HG02610 (cell line): ENCODE data around the gene CABP4.
"Not testable (repeated sequence)": the region's sequence is repeated elsewhere in the genome, so short reads cannot be mapped to it uniquely, and the experiment has no call there.

Experiments
- ATAC-seq: cut with Tn5 transposase; IDR thresholded peaks from one replicate; pipeline ENCODE4 v1.9.1; 2021; ENCODE audit warnings: mild to moderate bottlenecking, moderate library complexity; ENCODE audit not compliant: unreplicated experiment

CABP4 gene

DNA sequence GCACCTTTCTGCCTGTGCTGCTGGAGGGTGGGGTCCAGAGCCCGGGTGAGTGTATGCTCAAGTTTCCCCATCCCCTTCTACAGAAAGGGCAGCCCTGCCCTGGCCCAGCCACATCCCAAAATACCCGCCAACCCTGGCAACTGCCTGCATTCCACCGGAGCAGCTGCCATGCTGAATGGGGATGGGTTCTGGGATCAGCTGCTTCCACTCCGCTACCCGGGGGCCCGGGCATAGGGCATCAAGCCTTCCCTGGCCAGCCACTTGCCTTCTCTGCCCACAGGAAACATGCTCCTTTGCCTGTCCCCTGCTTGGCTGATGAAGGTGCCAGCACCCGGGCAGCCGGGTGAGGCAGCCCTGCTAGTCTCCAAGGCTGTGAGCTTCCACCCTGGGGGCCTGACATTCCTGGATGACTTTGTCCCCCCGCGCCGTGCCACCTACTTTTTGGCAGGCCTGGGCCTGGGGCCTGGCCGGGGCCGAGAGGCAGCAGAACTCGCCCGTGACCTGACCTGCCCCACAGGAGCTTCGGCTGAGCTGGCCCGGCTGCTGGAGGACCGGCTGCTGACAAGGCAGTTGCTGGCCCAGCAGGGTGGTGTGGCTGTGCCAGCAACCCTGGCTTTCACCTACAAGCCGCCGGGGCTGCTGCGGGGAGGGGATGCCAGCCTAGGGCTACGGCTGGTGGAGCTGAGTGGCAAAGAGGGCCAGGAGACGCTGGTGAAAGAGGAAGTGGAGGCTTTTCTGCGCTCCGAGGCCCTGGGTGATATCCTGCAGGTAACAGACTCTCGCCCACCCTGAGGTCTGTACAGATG, 36.5 kb upstream of the CABP4 start:
- ATAC-seq, result no peak

DNA sequence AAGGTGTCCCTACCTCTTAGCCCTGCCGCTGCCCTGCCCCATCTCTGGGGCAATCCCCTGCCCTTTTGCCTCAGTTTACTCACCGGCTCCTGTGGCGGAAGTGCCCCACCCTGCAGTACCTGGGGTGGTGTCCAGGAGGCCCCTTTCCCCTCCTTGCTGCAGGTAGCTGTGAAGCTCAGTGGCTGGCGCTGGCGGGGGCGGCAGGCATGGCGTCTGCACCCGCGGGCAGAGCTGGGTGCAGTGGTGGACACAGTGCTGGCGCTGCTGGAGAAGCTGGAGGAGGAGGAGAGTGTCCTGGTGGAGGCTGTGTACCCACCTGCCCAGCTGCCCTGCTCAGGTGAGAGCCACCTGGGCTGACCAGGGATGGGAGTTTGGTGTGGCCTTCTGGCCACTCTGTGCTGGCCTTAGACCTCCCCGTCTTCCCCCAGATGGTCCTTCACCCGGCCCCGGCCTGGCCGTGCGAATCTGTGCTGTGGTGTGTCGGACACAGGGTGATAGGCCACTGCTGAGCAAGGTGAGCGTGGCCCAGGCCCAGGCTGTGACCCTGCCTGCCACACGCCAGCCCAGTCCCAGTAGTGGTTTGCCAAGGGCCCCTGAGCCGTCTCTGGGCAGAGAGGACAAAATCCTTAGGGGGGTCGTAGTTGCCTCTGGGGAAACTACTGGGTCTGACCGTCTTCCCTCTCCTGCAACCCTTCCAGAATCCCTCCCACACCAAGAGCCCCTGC, 35.7 kb upstream of the CABP4 start:
- no peak for ATAC-seq

DNA sequence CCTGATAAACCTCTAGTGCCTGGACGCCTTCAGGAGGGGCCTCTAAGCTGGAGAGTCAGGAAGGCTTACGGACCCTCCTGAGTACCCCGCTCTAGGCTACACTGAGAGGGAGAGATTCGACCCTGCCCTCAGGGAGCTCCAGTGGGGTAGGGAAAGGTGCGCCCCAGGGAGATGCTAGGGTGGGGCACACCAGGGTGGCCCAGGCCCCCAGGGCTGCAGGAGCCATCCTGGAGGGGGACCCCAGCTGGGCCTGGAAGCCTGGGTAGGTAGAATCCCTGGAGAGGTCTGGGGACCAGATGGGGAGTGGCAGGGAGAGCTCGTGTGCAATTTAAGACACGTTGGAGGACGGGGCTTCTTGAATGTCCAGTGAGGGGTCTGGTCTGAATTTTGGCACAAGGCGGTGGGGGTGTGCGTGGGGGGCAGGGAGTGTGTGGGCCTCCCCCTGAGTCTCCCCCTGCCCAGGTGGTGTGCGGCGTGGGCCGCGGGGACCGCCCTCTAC, 35.0 kb upstream of the CABP4 start:
- no peak for ATAC-seq

DNA sequence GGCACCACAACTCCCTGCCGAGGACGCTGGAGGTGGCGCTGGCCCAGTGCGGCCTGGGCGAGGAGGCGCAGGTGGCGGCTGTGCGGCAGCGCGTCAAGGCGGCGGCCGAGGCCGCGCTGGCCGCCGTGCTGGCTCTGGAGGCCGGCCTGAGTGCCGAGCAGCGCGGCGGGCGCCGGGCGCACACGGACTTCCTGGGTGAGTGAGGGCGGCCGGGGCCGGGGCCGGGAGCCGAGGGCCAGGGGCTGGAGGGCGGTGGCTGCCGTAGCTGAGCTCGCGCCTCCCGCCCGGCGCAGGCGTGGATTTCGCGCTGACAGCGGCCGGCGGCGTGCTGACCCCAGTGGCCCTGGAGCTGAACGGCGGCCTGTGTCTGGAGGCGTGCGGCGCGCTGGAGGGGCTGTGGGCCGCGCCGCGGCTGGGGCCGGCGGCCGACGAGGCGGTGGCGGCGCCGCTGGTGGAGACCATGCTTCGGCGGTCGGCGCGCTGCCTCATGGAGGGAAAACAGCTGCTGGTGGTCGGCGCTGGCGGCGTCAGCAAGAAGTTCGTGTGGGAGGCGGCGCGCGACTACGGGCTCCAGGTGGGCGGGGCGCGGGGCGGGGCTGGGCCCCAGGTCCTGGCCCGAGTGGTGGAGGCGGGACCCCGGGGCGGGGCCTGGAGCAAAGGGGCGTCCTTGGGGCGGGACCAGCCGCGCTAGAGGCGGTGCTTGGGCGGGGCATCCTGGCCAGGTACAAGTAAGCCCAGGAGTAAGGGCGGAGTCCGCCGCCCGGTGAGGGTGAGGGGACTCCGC, 34.3 kb upstream of the CABP4 start:
- ATAC-seq, result peak; percentile 84

DNA sequence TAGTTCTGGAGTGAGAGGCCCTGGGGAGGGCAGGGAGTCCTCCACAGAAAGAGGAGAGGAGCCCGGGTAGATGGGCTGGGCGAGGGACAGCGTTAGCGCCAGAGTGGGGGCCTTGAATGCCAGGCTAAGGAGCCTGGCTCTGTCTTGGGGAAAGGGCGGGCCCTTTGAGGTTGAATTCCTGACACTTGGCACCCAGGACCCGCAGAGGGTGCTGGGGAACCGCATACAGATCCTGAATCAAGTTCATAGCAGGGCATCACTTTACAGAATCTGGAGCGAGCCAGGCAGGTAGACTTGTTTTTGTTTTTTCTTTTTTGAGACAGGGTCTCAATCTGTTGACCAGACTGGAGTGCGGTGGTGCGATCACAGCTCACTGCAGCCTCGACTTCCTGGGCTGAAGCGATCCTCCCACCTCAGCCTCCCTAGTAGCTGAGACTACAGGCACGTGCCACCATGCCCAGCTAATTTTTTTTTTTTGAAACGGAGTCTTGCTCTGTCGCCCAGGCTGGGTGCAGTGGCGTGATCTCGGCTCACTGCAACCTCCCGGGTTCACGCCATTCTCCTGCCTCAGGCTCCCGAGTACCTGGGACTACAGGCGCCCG, 33.6 kb upstream of the CABP4 start:
- ATAC-seq, result no peak

DNA sequence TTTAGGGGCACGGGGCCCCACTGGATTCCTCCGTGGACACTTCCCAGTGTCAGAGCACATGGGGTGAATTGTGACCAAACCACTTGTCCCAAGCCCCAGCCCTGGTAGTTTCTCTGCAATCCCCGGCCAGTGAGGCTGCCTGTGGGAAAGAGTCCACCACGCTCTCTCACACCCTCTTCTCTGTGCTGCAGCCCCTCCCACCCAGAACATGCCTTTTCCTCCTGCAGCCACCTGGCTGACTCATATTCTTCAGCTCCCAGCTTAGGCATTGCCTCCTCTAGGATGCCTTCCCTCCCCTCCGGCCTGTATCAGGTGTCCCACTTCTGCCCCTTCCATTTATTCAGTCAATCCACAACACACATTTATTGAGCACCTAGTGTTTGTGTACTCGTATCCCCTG, 32.3 kb upstream of the CABP4 start:
- no peak for ATAC-seq

DNA sequence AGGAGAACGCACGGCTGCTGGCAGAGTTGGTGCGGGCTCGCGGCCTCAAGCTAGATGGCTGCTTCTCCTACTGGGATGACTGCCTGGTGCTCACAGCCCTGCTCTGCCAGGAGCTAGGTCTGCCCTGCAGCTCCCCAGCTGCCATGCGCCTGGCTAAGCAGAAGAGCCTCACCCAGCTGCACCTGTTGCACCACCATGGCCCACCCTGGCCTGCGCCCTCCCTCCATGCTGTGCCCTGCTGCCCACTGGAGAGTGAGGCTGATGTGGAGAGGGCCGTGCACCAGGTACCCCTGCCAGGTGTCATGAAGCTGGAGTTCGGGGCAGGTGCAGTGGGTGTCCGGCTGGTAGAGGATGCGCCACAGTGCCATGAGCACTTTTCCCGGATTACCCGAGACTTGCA, 31.7 kb upstream of the CABP4 start:
- no peak for ATAC-seq

DNA sequence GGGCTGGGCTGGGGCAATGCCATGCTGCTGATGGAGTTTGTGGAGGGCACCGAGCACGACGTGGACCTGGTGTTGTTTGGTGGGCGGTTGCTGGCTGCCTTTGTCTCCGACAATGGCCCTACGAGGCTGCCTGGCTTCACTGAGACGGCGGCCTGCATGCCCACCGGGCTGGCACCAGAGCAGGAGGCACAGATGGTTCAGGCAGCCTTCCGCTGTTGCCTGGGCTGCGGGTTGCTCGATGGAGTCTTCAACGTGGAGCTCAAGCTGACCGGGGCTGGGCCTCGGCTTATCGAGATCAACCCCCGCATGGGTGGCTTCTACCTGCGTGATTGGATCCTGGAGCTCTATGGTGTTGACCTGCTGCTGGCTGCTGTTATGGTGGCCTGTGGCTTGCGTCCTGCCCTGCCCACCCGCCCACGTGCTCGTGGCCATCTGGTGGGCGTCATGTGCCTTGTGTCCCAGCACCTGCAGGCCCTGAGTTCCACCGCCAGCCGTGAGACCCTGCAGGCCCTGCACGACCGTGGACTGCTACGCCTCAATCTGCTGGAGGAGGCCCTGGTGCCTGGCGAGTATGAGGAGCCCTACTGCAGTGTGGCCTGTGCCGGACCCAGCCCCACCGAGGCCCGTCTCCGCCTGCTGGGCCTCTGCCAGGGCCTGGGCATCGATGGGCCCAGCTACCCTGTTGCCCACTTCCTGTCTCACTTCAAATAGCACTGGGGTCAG, 31.1 kb upstream of the CABP4 start:
- ATAC-seq, result no peak

DNA sequence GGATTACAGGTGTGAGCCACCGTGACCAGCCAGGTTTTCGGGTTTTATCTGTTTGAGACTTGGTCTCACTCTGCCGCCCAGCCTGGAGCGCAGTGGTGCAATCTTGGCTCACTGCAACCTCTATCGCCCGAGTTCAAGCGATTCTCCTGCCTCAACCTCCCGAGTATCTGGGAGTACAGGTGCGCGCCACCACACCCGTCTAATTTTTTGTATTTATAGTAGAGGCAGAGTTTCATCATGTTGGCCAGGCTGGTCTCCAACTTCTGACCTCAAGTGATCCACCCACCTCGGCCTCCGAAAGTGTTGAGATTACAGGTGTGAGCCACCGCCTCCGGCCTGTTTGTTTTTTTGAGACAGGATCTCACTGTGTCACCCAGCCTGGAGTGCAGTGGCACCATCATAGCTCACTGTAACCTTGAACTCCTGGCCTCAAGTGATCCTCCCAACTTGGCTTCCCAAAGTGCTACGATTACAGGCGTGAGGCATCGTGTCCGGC, 27.7 kb upstream of the CABP4 start:
- ATAC-seq, result not testable (repeated sequence)

DNA sequence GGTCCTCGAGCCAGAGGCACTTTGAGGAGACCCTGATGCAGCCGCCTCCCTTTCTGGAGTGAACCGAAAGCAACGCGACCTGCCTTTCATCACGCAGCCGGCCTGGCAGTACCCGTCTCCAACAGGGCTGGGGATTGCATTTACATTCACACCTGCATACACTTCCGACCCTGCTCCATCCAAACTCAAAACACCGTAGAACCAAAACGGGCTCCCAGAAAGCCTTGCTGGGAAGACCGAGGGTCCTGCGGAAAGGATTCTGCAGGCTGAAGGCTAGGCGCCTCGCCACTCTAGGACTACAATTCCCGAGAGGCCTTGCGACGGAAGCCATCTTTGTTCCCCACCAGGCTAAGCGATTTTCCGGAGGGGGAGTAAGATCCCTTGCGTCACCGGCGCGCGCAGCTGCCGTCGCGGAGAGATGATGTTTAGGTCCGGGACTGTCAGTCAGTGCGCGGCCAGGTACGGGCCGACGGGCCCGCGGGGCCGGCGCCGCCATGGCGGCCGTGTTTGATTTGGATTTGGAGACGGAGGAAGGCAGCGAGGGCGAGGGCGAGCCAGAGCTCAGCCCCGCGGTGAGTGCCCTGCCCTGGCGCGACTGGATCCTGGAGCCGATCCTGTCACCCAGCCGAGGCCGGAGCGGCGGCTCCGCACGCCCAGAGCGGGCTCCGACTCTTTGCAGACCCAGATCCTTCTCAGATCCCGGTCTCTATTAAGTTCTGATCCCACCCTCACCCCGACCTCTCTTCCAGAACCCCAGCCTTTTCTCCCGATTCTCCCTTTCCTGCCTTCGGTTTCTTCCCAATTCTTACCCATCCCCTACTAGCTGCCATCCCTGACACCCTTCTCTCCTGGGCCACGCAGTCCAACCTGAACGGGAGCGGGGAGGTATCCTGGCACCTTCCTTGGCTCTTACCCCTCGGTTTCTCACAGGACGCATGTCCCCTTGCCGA, 26.8 kb upstream of the CABP4 start, which contains the start of gene RPS6KB2:
TSS of gene RPS6KB2 (plus strand) at position 443 of the 950 bp plus-strand sequence. CDS start at position 495, 52 bp downstream.
- peak; percentile 77 for ATAC-seq

DNA sequence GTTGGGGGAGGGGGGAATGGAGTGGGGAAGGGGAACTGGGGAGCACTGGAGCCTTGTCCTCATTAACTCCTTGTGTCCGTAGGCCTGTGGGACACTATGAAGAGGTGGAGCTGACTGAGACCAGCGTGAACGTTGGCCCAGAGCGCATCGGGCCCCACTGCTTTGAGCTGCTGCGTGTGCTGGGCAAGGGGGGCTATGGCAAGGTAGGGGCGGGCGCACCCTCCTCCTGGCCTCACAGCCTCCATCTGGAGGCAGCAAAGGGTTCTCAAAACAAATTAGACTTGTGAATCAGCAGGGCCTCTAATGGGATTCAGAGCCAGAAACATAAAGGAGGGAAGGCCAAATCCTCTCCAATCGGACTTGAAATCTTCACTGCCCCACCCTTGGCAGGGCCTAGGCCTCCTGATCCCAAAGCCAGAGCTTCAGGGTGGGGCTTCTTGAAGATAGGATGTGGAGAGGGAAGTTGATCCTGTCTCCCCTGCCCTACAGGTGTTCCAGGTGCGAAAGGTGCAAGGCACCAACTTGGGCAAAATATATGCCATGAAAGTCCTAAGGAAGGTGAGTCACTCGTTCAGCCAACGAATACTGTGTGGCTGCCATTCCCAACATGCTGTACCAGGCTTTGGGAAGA, 26.0 kb upstream of the CABP4 start:
- no peak for ATAC-seq

DNA sequence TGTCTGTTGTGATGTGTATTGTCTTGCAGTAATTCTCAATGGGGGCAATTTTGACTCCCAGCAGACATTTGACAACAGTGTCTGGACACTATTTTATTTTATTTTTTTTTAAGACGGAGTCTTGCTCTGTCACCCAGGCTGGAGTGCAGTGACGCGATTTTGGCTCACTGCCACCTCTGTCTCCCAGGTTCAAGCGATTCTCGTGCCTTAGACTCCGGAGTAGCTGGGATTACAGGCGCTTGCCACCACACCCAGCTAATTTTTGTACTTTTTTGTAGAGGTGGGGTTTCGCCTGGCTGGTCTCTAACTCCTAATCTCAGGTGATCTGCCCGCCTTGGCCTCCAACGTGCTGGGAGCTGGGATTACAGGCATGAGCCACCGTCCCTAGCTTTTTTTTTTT, 25.4 kb upstream of the CABP4 start:
- no peak for ATAC-seq

DNA sequence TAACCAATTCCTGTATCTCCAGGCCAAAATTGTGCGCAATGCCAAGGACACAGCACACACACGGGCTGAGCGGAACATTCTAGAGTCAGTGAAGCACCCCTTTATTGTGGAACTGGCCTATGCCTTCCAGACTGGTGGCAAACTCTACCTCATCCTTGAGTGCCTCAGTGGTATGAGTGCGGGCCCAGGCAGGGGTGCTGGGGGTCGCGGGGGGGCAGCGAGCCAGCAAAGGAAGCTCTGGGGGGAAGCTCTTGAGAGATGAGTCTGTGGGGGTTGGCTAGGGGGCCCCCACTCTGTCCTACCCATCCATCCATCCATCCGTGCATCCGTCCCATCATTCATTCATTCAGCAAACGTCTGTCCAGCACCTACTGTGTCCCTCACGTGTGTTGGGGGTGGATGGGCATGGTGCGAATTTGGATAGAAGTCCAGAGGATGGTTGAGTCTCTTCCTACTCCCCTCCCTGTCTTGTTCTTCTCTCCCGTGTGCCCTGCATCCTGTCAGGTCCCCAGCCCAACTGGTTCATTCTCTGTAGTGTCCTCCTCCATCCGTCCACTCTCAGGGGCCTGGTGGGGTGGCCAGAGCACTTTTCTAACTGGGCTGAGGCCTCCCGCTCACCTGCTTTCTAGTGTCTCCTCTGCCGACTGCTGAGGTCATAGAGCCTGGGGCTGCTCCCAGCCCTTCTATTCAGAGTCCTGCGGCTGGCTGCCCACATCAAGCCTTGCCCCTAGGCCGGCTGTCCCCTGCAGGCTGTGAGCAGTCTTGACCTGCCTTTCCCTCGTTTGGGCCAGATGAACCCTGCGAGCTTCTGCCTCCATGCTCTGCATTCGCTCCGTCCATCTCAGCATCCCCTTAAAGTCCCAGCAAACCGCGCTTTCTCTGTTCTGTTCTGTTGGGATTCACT, 23.6 kb upstream of the CABP4 start:
- no peak for ATAC-seq

DNA sequence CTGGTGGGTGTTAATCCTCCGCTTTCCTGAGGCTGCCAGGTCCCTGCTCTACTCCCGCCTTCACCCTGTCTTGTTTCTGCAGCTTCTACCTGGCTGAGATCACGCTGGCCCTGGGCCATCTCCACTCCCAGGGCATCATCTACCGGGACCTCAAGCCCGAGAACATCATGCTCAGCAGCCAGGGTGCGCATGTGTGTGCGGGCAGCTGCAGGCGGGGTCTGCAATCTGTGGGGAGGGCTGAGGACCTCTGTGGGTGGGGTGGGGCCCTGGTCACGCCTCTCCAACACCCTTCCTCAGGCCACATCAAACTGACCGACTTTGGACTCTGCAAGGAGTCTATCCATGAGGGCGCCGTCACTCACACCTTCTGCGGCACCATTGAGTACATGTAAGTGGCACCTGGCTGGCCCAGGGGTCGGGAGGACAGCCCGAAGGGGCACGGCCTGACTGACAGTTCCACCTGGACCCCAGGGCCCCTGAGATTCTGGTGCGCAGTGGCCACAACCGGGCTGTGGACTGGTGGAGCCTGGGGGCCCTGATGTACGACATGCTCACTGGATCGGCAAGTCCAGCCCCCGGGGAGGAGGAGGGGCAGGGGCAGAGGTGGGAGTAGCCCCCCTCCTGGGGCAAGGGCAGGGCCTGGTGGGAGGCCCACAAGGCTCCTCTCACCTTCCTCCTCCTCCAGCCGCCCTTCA, 22.4 kb upstream of the CABP4 start:
- ATAC-seq, result no peak

DNA sequence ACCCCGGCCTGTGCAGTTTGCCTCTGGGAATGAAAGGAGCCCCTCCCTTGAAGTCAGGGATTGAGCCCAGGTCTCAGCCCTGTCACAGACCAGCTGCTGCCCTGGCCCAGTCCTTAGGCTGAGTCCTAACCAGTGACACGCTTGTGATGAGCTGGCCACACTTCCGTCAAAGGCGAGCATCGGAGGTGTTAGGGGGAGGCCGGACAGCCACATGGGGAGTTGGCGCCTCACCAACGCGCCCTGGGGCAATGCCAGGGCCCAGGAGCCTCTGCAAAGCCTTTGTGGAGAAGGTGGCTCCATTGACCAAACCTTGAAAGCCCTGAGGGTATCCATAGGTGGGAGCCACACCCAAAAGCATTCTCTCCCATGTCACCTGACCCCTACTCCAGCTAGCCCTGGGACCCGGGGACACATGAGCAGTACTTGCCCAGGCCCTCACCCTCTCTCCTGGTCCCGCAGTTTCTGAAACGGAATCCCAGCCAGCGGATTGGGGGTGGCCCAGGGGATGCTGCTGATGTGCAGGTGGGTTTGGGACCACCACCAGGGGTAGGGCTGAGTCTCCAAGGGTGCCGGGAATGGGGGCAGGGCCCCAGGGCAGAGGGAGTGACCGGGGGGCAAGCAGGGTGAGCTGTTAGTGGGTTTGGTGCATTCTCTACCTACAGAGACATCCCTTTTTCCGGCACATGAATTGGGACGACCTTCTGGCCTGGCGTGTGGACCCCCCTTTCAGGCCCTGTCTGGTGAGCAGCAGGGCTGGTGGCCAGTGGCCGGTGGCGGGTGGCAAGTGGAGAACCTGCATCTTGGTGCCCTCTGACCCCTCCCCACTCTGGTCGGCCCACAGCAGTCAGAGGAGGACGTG, 21.4 kb upstream of the CABP4 start:
- ATAC-seq, result no peak

DNA sequence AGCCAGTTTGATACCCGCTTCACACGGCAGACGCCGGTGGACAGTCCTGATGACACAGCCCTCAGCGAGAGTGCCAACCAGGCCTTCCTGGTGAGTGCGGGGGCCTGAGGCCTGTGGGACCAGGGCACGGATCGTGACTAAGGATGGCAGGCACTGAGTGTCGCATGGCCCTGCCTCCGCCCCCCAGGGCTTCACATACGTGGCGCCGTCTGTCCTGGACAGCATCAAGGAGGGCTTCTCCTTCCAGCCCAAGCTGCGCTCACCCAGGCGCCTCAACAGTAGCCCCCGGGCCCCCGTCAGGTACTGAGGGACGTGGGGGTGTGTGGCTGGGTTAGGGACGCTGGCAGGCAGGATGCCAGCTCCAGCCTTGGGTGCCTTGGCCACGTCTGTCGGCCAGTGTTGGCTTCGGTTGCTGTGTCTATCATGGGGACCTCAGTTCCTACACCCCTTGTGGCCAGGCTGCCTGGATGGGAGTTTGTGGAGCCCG, 20.7 kb upstream of the CABP4 start:
- ATAC-seq, result no peak
